BLaER1 (cell line): Measurements from ENCODE around the gene EPB41L4B.

ENCODE experiments used
- H3K27ac ChIP-seq: shearing (Covaris generic); formaldehyde crosslinking; 2 replicates; pipeline ENCODE4 v1.8.1; 2022
- H3K27me3 ChIP-seq: shearing (Covaris generic); formaldehyde crosslinking; 2 replicates; pipeline ENCODE4 v1.8.1; 2022
- H3K36me3 ChIP-seq: shearing (Covaris generic); formaldehyde crosslinking; 2 replicates; pipeline ENCODE4 v1.8.1; 2022
- H3K4me1 ChIP-seq: shearing (Covaris generic); formaldehyde crosslinking; 2 replicates; pipeline ENCODE4 v1.8.1; 2022
- H3K4me2 ChIP-seq: shearing (Covaris generic); formaldehyde crosslinking; 2 replicates; pipeline ENCODE4 v1.8.1; 2022
- H3K4me3 ChIP-seq: shearing (Covaris generic); formaldehyde crosslinking; 2 replicates; pipeline ENCODE4 v1.8.1; 2022
- H3K9ac ChIP-seq: shearing (Covaris generic); formaldehyde crosslinking; 2 replicates; pipeline ENCODE4 v1.8.1; 2022
- H3K9me3 ChIP-seq: shearing (Covaris generic); formaldehyde crosslinking; 2 replicates; pipeline ENCODE4 v1.8.1; 2022
- H4K20me1 ChIP-seq: shearing (Covaris generic); formaldehyde crosslinking; 2 replicates; pipeline ENCODE4 v1.8.1; 2022
- Cebpa-rat ChIP-seq: shearing (Covaris generic); IDR thresholded peaks from 2 replicates; pipeline ENCODE4 v1.8.1; 2022

EPB41L4B gene

GRCh38 chr9:109323771-109324170, 2.9 kb upstream of the EPB41L4B start:
- H3K36me3 ChIP-seq: no peaks in the 10 kb centered on the region

GRCh38 chr9:109321727-109322126, 868 bp upstream of the EPB41L4B start:
- Histone ChIP-seq H3K27ac (no peak overlapping the region), H3K4me1 (peaks cover 23% of the 10 kb centered on the region), H3K4me3 (no peak overlapping the region), H4K20me1 (peaks cover 31% of the 10 kb centered on the region), H3K36me3 (no peaks in the 10 kb centered on the region), H3K9me3 (no peaks in the 10 kb centered on the region), H3K27me3 (peaks cover 40% of the 10 kb centered on the region), H3K9ac (no peak overlapping the region), H3K4me2 (no peak overlapping the region)
- no peak for TF ChIP-seq Cebpa-rat

More at GRCh38 chr9:109323771-109324170, 2.9 kb upstream of the EPB41L4B start:
- no peak overlapping the region for H3K4me2 ChIP-seq
- no peak overlapping the region for H3K9ac ChIP-seq
- H3K4me1 ChIP-seq: peaks cover 21% of the 10 kb centered on the region
- H3K9me3 ChIP-seq: no peaks in the 10 kb centered on the region
- H3K4me3 ChIP-seq: no peak overlapping the region
- H3K27me3 ChIP-seq: peaks cover 20% of the 10 kb centered on the region
- no peak overlapping the region for H3K27ac ChIP-seq
- no peak for TF ChIP-seq Cebpa-rat
- H4K20me1 ChIP-seq: peaks cover 12% of the 10 kb centered on the region

GRCh38 chr9:109320331-109320741, 523 bp downstream of the EPB41L4B start:
- peaks cover 23% of the 10 kb centered on the region for H3K4me1 ChIP-seq
- H3K9me3 ChIP-seq: no peaks in the 10 kb centered on the region
- peak overlapping the region; percentile 92 for H3K4me2 ChIP-seq
- no peak overlapping the region; the same call in 1 of the 2 replicates for H3K9ac ChIP-seq
- H3K36me3 ChIP-seq: no peaks in the 10 kb centered on the region
- H3K27me3 ChIP-seq: peaks cover 43% of the 10 kb centered on the region
- TF ChIP-seq Cebpa-rat: no peak
- peaks cover 37% of the 10 kb centered on the region for H4K20me1 ChIP-seq
- peak overlapping the region; percentile 80 for H3K4me3 ChIP-seq
- no peak overlapping the region for H3K27ac ChIP-seq

GRCh38 chr9:109319626-109320241, 1.1 kb downstream of the EPB41L4B start:
- H3K27me3 ChIP-seq: peaks cover 43% of the 10 kb centered on the region
- no peak overlapping the region for H3K27ac ChIP-seq
- H3K4me1 ChIP-seq: peaks cover 21% of the 10 kb centered on the region
- no peaks in the 10 kb centered on the region for H3K9me3 ChIP-seq
- no peak for TF ChIP-seq Cebpa-rat
- peak overlapping the region; percentile 80 for H3K4me3 ChIP-seq
- peak overlapping the region; percentile 92 for H3K4me2 ChIP-seq
- no peak overlapping the region for H3K9ac ChIP-seq
- no peaks in the 10 kb centered on the region for H3K36me3 ChIP-seq
- peaks cover 37% of the 10 kb centered on the region for H4K20me1 ChIP-seq

GRCh38 chr9:109319017-109319625, 1.7 kb downstream of the EPB41L4B start:
- peak overlapping the region; percentile 80 for H3K4me3 ChIP-seq
- H3K9ac ChIP-seq: no peak overlapping the region
- H3K27me3 ChIP-seq: peaks cover 43% of the 10 kb centered on the region
- peak overlapping the region; percentile 92 for H3K4me2 ChIP-seq
- no peaks in the 10 kb centered on the region for H3K9me3 ChIP-seq
- H3K36me3 ChIP-seq: no peaks in the 10 kb centered on the region
- peaks cover 37% of the 10 kb centered on the region for H4K20me1 ChIP-seq
- TF ChIP-seq Cebpa-rat: no peak
- no peak overlapping the region for H3K27ac ChIP-seq
- peaks cover 15% of the 10 kb centered on the region for H3K4me1 ChIP-seq

- no peak for TF ChIP-seq Cebpa-rat
- Histone ChIP-seq H4K20me1 (peaks cover 37% of the 10 kb centered on the region), H3K27ac (no peak overlapping the region), H3K4me3 (no peak overlapping the region), H3K27me3 (peaks cover 43% of the 10 kb centered on the region), H3K4me1 (peaks cover 15% of the 10 kb centered on the region), H3K36me3 (no peaks in the 10 kb centered on the region), H3K9me3 (no peaks in the 10 kb centered on the region), H3K4me2 (no peak overlapping the region), H3K9ac (no peak overlapping the region)
Observed at GRCh38 chr9:109317979-109318741, 2.7 kb downstream of the EPB41L4B start.

GRCh38 chr9:109317311-109317978, 3.4 kb downstream of the EPB41L4B start:
- H3K4me3 ChIP-seq: no peak overlapping the region
- H3K27ac ChIP-seq: no peak overlapping the region
- no peak overlapping the region for H3K9ac ChIP-seq
- H3K4me1 ChIP-seq: peaks cover 18% of the 10 kb centered on the region
- peaks cover 43% of the 10 kb centered on the region for H3K27me3 ChIP-seq
- H3K4me2 ChIP-seq: no peak overlapping the region
- no peaks in the 10 kb centered on the region for H3K36me3 ChIP-seq
- peaks cover 37% of the 10 kb centered on the region for H4K20me1 ChIP-seq
- H3K9me3 ChIP-seq: no peaks in the 10 kb centered on the region
- TF ChIP-seq Cebpa-rat: no peak

GRCh38 chr9:109316207-109316640, 4.6 kb downstream of the EPB41L4B start:
- Histone ChIP-seq H3K4me1 (peaks cover 31% of the 10 kb centered on the region), H3K27me3 (peaks cover 43% of the 10 kb centered on the region), H3K9ac (no peak overlapping the region), H3K36me3 (no peaks in the 10 kb centered on the region), H3K27ac (no peak overlapping the region), H3K4me3 (no peak overlapping the region), H3K9me3 (no peaks in the 10 kb centered on the region), H3K4me2 (no peak overlapping the region), H4K20me1 (peaks cover 37% of the 10 kb centered on the region)
- no peak for TF ChIP-seq Cebpa-rat

- H3K4me3 ChIP-seq: no peak overlapping the region
- no peaks in the 10 kb centered on the region for H3K9me3 ChIP-seq
- no peak overlapping the region for H3K4me2 ChIP-seq
- no peak overlapping the region for H3K27ac ChIP-seq
- H4K20me1 ChIP-seq: peaks cover 37% of the 10 kb centered on the region
- H3K36me3 ChIP-seq: no peaks in the 10 kb centered on the region
- H3K27me3 ChIP-seq: peaks cover 42% of the 10 kb centered on the region
- TF ChIP-seq Cebpa-rat: no peak
- no peak overlapping the region for H3K9ac ChIP-seq
- H3K4me1 ChIP-seq: peaks cover 33% of the 10 kb centered on the region
Observed at GRCh38 chr9:109315480-109316206, 5.2 kb downstream of the EPB41L4B start.
